K562 (cell line): ENCODE measurements around the gene COL4A1.

Experiments
- EP300 ChIP-seq: IDR thresholded peaks from 2 replicates; pipeline ENCODE4 v1.6.1; 2012; ENCODE audit warnings: low read length, improper control_type of control experiment
- TEAD1 ChIP-seq, 2 experiments: fragments of 450-650 bp in 1 of 2; sonication (generic) in 1 of 2; formaldehyde crosslinking; IDR thresholded peaks; 2 replicates each; pipeline versions ENCODE4 v1.4.0 to v1.8.0; 2020 to 2022; ENCODE audit warnings: mild to moderate bottlenecking in 2 of 2, missing genetic modification reagents in 1 of 2

GRCh38 chr13:110301606-110302553 is 5.1 kb downstream of the COL4A1 start:
- TF ChIP-seq TEAD1 (CRISPR knock-in tag; IDR thresholded peaks at IDR 0.05) (no peak), EP300 (no peak)
